HG02588 (cell line): ENCODE data around the gene CALML3.

ENCODE experiments used
- ATAC-seq: cut with Tn5 transposase; IDR thresholded peaks from one replicate; pipeline ENCODE4 v1.9.1; 2021; ENCODE audit warnings: mild to moderate bottlenecking, moderate library complexity; ENCODE audit not compliant: unreplicated experiment

The CALML3 gene

DNA sequence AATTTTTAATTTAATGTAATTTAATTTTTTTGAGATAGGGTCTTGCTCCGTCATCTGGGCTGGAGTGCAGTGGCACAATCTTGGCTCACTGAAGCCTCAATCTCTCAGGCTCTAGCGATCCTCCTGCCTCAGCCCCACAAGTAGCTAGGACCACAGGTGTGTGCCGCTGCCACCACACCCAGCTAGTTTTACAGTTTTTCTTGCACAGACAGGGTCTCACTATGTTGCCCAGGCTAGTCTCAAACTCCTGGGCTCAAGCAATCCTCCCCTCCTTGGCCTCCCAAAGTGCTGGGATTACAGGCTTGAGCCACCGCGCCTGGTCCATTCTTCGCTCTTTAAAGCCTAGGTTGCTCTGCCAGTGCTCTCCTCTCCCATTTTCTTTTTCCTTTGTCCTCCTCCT is 12.9 kb downstream of the CALML3 start:
- no peak for ATAC-seq

DNA sequence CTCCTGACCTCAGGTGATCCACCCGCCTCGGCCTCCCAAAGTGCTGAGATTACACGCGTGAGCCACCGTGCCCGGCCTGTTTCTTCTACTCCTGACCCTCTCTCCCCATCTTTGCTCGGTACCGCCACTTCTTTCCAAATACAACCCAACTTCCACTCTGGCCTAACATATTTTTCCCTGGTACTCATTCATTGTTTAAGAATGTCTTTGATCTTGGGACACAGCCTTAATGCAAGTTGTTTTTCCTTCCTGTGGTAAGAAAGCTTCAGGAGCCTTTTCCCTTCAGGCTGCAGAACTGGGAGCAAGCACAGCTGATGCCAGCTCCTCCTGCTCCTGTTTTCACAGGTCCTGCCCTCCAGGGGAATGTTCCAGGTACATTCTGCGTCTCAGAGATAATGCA is 13.7 kb downstream of the CALML3 start:
- no peak for ATAC-seq

DNA sequence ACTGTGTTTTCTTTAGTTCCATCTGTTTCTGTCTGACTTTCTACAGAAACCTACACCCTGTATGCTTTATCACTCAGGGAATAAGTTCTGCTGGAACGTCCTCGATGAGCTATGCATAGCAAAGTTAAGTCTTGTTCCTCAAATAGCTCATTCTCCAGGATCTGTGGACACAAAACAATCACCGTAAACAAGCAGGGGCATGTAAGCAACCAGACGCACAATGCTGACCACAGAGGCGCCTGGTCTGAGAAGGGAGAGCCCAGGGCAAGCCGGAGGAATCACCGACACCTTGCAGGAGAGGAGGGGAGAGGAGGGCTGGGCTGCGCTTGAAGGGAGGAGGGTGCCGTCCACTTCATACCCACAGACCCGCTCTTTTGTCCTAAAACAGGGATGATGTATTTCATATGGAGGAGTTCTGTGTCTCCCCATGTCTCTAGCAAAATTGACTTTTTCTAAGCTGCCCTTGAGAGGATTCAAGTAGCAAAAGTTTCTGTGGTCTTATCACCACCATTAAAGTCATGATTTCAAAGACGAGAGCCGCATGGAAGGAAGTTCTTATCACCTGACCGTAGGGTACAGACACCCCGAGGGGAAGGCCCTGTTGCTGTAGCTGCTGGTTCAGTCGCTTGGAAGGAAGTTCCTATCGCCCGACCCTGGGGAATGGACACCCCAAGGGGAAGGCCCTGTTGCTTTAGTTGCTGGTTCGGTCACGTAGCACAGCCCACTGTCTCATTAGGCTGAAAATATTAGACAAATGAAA is 14.3 kb downstream of the CALML3 start:
- no peak for ATAC-seq

DNA sequence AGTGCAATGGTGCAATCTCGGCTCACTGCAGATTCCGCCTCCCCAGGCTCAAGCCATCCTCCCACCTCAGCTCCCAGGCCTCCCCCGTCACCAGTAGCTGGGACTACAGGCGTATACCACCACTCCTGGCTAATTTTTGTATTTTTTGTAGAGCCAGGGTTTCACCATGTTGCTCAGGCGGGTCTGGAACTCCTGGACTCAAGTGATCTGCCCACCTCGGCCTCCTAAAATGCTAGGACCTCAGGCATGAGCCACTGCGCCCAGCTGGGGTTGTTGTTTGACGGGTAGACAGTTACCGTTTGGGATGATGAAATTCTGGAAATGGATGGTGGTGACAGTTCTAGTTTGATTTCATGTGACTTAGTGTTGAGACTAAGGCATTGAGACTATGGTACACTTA is 15.3 kb downstream of the CALML3 start:
- ATAC-seq = no peak

DNA sequence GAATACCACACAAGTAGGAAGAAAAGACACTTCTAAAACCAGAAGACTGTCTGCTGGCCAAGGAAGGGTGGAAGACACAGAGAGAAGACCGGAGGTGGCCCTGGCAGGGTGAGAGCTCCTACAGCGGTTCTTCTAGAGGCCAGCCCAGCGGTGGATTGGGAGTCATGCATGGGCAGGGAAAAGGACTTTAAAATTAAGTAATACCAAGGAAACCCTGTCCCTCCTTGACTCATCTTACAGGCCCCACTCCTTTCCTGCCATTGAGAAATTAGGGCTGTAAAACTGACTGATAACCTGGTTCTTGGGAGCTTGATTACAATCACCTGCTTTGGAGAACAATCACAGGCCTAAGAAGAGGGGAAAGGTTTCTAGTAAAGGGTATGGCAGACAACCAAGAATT is 16.1 kb downstream of the CALML3 start:
- ATAC-seq = no peak

DNA sequence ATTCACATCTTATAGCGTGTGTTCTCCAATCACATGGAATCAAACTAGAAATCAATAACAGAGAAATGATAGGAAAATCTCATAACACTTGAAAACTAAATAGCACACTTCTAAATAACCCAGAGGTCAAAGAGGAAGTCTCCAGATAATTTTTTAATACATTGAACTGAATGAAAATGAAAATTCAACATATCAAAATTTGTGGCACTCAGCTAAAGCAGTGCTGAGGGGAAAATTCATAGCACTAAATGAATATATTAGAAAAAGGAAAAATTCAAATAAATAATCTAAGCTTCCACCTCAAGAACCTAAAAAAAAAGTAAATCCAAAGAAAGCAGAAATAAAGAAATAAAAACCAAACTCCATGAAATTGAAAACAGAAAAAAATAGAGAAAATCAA is 17.3 kb downstream of the CALML3 start:
- no peak for ATAC-seq

DNA sequence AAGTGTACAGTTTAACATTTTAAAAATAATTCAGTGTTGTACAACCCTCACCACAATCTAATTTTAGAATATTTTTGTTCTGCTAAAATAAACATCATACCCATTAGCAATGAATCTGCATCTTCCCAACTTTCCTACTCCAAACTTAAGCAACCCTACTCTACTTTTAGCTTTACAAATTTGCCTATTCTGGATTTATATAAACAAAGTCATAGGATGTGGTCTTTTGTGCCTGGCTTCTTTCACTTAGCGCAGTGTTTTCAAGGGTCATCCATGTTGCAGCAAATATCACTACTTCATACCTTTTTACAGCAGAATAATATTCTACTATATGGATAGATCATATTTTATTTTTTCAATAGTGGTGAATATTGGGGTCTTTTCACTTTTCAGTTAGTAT is 18.9 kb downstream of the CALML3 start:
- ATAC-seq = no peak

DNA sequence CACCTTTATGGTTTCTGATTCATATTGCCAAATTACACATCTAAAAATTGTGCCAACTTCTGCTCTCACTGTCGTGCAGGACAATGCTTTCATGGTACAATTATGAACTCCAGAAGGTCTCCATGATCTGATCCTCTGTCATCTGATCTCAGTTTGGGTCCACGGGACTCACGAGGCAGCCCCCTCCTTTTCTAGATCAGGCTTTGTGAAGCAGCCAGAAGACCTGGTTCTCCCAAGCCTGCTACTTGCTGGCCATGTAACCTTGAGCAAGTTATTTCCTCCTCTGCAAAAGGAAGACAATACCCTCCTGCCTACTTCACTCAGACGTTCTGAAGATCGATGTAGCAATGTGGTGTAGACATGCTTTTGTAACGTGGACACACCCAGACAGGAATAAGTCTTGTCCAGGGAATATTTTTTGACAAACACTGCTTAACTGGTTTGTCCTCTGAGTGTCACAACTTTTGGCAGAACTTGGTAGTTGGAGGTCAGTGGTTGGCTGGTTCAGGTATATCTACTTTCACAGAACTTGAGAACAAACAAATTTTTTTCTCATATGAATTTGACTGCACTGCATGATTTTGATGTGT is 19.6 kb downstream of the CALML3 start:
- no peak for ATAC-seq

DNA sequence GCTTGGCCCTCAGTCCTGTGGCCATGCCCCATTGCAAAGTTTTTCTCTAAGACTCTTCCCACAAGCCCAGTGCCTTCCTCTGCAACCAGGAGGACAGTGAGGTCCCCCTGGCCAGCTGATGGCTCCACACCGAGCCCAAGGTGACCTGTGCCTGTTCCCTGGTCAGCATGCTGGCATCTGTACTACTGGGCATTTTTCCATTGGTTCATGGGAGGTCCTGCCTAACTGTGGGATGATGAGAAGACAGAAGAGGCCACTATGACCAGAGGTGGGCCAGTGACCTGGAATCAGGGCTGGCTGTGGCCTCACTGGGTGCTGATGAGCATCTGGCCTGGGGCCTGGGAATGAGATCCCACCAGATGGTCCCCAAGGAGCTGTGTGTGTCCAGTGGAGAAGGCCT is 20.2 kb downstream of the CALML3 start:
- ATAC-seq = no peak

DNA sequence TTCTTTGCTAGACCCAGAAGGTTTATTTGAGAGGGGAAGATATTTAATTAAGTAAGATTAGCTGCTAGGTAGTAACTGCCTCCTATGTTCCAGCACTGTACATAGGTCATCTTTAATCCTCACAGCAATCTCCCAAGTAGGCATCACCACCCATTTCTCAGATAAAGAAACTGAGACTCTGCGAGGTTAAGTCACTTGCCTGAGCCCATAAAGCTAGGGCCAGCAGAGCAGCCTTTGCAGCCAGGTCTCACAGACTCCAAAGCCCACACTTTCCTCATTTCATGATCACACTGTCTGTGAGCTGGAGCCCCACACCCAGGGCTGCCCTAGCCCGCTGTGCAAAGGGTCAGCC is 20.6 kb downstream of the CALML3 start:
- ATAC-seq = no peak

DNA sequence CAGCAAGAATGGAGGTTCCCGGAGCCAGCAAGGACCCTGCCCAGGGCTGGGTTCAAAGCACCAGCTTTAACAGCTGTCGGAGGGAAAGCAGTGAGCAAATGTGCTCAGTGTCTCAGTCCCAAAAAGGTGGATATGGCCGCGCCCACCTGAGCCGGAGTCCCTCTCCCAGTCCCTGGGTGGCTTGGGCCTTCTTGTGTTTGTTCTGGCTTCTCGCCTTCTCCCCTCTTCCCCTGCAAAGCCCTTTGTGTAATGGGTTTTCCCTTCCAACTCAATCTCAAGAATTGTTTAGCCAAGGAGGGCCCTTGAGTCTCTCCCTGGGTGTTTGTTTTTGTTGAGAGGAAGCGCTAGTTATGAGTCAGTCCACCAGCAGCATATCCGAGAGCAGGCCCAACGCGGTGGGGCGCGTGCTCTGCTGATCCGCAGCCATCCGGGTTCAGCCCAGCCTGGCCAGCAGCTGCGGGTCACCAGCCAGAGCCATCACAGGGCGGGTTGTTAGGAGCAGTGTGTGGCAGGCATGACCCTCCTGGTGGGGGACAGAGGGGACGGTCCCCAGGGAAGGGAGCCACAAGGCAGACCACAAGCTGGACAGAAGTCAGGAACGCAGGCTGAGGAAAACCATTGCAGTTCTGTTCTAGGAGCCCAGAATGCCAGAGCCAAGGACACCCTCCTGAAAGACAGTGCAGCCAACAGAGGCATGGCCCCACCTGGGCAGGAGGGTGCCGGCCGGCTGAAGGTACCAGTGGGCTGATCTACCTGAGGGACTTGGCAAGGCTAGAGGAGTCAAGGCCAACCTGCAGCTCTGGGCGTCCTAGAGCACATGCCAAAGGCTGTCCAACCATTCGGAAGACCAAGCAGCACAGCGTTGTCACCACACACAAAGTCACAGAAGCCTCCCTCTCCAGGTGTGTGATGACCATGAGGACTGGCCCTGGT is 21.3 kb downstream of the CALML3 start:
- no peak for ATAC-seq

DNA sequence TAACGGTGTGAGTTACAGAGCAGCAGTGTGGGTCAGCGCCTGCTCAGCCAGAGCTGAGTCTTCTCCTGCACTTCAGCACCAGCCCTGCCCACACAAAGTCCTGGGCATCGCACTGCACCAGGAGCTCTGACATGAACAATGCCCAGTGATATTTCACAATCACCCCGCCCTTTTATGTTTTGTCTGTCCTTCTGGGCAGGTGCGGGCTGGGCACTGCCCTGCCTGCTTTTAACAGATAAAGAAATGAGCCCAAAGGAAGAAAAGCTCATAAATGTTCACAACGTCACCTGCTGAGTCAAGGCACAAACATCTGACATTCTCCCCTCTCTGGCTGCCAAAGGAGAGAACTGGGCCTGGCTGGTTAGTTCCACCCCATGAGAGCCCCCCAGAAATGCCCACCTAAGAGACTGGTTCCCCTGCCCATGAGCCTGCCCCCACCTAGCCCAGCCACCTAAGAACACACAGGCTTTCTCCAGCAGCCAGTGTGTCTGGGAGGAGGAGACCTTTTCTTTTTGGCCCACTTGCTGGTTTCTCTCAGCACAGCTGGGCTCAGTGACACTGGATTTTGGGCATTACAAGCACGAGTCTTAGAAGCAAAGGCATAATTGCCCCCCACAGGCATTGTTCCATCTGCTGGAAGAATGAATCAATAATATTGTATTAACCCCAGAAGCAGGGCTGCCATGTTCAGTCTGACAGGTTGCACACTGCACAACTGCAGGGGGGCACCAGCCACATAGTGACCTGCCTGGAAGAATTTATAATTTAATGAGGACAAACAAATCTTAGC is 22.3 kb downstream of the CALML3 start:
- no peak for ATAC-seq

DNA sequence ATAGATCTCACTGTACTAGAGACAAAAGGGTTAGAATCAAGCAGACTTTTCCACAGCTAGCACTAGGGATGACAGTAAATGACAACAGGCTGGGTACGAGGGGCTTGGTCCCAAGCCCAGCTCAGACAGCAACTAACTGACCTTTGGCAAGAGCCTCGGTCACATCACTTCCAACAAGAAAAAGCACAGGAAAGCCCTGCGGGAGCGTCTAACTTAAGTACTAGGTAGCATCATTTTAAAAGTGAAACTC is 22.8 kb downstream of the CALML3 start:
- ATAC-seq = no peak

DNA sequence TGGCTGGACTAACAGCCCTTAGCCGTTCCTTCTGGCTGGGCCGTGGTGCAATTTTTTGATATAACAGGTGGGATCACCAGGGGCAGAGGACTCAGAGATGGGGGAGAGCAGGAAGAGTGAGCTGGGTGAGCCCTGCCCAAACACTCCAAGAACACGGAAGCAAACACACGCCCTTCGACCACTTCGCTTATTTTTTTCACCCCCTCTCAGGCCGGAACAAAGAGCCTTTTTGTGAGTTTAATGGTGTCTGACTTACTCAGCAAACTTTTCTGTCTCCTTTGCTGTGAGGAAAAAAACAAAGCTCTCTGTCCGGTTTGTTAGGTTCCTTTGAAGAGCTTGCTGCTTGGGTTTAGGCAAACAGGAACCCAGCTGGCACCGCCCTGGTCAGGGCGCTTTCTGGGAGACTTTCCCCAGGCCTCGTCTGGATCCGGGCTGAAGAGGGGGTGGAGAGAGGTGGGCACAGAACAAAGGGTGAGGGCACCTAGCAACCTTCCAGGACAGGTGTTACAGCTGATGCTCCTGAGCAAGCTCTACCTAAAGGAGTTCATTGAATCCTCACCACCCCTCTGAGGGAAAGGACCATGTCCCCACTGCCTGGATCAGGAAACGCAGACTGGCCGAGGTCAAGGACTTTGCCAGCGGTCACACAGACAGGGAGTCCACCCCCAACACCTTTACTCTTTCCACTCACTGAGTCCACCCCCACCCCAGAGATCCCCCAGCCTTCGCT is 23.3 kb downstream of the CALML3 start:
- no peak for ATAC-seq

DNA sequence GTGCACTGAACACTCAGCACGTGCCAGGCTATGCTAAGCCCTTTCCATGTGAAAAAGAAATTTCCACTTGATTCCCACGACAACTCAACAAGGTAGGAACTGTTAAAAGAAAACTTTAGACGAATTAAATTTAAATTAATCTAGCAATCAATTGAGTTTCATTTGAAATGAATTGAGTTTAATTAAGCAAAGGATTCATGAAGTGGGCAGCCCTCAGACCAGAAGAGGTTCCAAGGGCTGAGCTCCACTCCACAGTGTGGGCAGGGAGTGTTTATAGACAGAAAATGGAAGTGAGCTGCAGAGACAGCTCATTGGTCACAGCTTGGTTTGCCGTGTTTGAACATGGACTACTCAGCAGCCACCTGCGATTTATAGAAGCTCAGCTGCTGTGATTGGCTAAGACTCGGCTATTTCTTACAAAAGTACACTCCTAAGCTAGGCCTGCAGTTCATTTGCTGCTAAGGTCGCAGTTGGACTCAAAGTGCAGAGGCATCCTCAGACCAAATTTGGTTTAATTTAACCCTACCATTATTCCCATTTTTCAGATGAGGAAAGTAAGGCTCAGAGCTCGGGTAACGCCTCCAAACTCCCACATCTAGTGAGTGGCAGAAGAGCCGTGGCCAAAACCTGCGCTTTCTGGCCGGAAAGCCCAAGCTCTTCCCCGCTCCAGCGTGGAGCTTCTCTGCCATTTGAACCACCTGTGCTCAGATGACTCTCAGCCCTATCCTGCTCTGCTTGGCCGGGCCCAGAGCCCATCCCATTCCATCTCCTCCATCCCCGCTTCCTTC is 24.9 kb downstream of the CALML3 start:
- no peak for ATAC-seq

DNA sequence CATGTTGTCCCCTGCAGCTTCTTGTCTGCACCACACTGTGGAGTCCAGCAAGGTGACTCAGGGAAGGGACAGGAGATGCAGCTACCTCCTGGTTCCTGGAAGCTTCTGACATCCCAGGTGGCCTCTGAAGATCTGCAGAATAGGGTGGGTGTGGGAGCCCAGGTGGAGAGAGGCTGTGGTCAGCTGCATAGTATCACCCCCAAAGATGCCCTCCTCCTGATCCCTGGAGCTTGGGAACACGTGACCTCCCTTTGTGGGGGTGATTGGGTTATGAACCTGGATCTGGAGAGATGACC is 25.4 kb downstream of the CALML3 start:
- no peak for ATAC-seq

DNA sequence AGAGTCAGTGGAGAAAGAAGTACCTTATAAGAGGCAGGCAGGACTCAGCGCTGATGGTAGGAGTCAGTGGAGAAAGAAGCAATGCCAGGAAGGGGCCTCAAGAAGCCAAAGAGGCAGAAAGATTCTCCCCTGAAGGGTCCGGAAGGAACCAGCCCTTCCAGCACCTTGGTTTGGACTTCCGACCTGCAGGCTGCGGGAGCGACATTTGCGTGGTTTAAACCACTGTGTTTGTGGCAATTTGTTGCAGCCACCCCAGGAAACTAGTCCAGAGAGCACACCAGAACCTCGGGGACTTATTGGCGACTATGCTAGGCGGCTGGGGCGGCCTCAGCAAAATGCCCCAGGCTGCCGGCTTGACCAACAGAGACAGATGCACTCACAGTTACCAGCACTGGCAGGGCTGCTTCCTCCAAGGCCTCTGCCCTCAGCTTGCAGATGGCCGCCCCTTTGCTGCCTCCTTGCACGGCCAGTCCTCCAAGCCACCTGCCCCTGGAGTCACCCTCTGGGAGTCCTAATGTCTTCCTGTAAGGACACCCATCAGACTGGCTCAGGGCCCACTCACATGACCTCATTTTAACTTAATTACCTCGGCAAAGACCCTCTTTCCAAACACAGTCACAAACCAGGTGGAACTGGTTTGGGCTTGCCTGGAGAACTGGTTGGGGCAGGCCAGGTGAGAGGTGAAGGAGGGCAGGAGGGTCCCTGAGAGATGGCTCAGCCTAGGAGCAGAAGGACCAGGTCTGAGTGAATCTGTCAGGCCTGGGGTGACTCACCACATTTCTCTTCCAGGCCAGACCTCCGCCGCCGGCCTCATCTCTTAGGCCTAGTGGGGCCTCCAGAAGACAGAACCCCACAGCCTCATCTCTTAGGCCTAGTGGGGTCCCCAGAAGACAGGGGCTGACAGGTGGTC is 26.1 kb downstream of the CALML3 start:
- no peak for ATAC-seq

DNA sequence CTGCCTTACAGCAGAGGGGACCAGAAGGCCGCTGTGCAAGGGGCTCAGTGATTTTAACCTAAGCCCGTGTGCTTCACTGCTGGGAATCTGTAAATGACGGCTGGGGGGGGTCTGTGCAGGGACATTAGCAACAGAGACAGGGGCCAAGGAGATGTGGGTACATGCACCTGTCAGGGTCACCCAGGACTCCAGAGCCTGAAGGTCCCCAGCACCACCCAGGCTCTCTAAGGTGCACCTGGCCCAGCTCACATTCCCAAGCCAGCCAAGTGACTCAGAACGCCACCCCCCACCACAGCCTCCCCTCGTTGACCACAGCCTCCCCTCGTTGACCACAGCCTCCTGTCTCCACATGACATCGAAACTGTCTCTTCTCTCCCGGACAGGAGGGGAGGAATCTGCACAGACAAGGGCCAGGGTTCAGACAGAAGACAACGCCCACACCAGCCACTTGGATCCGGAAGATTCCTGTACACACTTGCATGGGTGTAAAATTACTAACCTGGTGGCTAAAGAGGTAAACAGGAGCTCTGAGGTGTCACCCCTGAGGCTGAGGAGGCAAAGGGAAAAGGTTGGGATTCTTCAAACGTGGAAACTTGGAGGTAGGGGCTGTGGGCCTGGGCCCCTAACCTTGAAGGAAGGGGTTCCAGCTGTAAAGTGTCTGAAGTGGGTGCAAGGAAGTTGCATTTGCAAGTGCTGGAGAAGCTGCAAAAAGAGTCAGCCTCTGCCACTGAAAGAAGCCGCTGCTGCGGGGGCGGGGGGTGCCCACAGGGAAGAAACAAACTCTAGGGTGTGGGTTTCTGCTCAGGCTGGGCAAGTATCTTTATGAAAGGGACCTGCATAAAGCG is 27.0 kb downstream of the CALML3 start:
- no peak for ATAC-seq
